B cell (primary cell): ENCODE results near the gene ADD3. TPM values are rescaled to one million over a fixed set of nuclear protein-coding genes. Genes with fewer than 3 reads are reported as not detected.

Source experiments
- ATAC-seq: fragments of 200-7000 bp; cut with Tn5 transposase; one replicate; pipeline ENCODE4 v1.10.0; 2021; ENCODE audit warnings: low read depth, mild to moderate bottlenecking, moderate number of reproducible peaks, moderate library complexity
- CTCF ChIA-PET: fragments of 350-600 bp; sonication (Branson Sonifier 250); formaldehyde crosslinking; loops from one replicate; lab custom pipeline; 2021; ENCODE audit warnings: antibody characterized with exemption, inconsistent platforms; lab: Charles Lee
- POLR2A ChIA-PET: fragments of 350-600 bp; sonication (Branson Sonifier 250); formaldehyde crosslinking; loops from one replicate; lab custom pipeline; 2021; ENCODE audit warnings: antibody characterized with exemption; lab: Charles Lee
- DNase-seq: peaks from one replicate; pipeline ENCODE4 v3.0.0; 2013
- H2AFZ ChIP-seq: 2 replicates; pipeline ENCODE4 v1.6.1; 2012; ENCODE audit warnings: mild to moderate bottlenecking, low read depth, low read length; ENCODE audit not compliant: insufficient read depth, poor library complexity, severe bottlenecking
- H3K27ac ChIP-seq, 2 donors: 1 replicate in 1 of 2; 2 replicates in 1 of 2; pipeline ENCODE4 v1.5.1; 2012 to 2013; ENCODE audit warnings: low read length in 2 of 2, mild to moderate bottlenecking in 2 of 2, moderate library complexity in 1 of 2
- H3K27me3 ChIP-seq, 4 experiments: fragments of 200-600 bp in 1 of 4; sonication (generic) in 1 of 4; replicated peaks in 1 of 4; 1 replicate in 2 of 4; 2 replicates in 2 of 4; pipeline versions ENCODE4 v1.6.1 to v1.7.0; 2013 to 2016; ENCODE audit warnings: low read length in 3 of 4, mild to moderate bottlenecking in 2 of 4, mixed read lengths in 1 of 4, moderate library complexity in 1 of 4; ENCODE audit not compliant: insufficient read depth in 4 of 4, control insufficient read depth in 3 of 4; ENCODE audit errors: control extremely low read depth in 1 of 4
- H3K36me3 ChIP-seq, 2 experiments: replicated peaks in 1 of 2; 1 replicate in 1 of 2; 2 replicates in 1 of 2; pipeline versions ENCODE4 v1.6.1 to v1.7.1; 2013; ENCODE audit warnings: low read length in 1 of 2; ENCODE audit not compliant: insufficient read depth in 2 of 2, control insufficient read depth in 1 of 2; ENCODE audit errors: control extremely low read depth in 1 of 2, extremely low read depth in 1 of 2
- H3K4me1 ChIP-seq, 2 donors: fragments of 200-600 bp in 1 of 2; sonication (generic) in 1 of 2; 1 replicate in 1 of 2; 2 replicates in 1 of 2; pipeline versions ENCODE4 v1.5.1 to v1.6.1; 2013 to 2017; ENCODE audit warnings: low read length in 2 of 2; ENCODE audit not compliant: control insufficient read depth in 2 of 2, insufficient read depth in 2 of 2
- H3K4me2 ChIP-seq: replicated peaks from 2 replicates; pipeline ENCODE3; 2012; ENCODE audit warnings: mild to moderate bottlenecking, low read depth, low read length; ENCODE audit not compliant: poor library complexity, severe bottlenecking
- H3K4me3 ChIP-seq, 5 experiments: fragments of 200-600 bp in 1 of 5; sonication (generic) in 1 of 5; 1 replicate in 3 of 5; 2 replicates in 2 of 5; pipeline versions ENCODE4 v1.5.1 to v1.7.0; 2011 to 2016; ENCODE audit warnings: low read length in 4 of 5, mild to moderate bottlenecking in 4 of 5, low read depth in 2 of 5, control low read depth in 1 of 5, moderate library complexity in 1 of 5; ENCODE audit not compliant: insufficient read depth in 1 of 5; ENCODE audit errors: control extremely low read depth in 1 of 5, extremely low read depth in 1 of 5
- H3K79me2 ChIP-seq: fragments of 200-600 bp; sonication (generic); one replicate; pipeline ENCODE4 v1.6.0; 2016; ENCODE audit warnings: low read length; ENCODE audit not compliant: control insufficient read depth, insufficient read depth
- H3K9ac ChIP-seq: fragments of 200-600 bp; sonication (generic); 2 replicates; pipeline ENCODE4 v1.6.1; 2017; ENCODE audit warnings: mild to moderate bottlenecking, low read length, moderate library complexity
- H3K9me3 ChIP-seq, 3 donors: one replicate each; pipeline versions ENCODE4 v1.6.1 to v1.7.1; 2013; ENCODE audit warnings: low read length in 2 of 3; ENCODE audit not compliant: control insufficient read depth in 2 of 3, insufficient read depth in 1 of 3; ENCODE audit errors: control extremely low read depth in 1 of 3
- H4K20me1 ChIP-seq: 2 replicates; pipeline ENCODE4 v1.6.0; 2012; ENCODE audit warnings: mild to moderate bottlenecking, low read length; ENCODE audit not compliant: insufficient read depth, control insufficient read depth, poor library complexity, severe bottlenecking
- H3K27ac Mint-ChIP-seq: one replicate; pipeline ENCODE4 v1.8.0; 2021; ENCODE audit warnings: mixed read lengths
- H3K27me3 Mint-ChIP-seq: one replicate; pipeline ENCODE4 v1.8.0; 2021; ENCODE audit warnings: mixed read lengths
- H3K4me1 Mint-ChIP-seq: one replicate; pipeline ENCODE4 v1.8.0; 2021; ENCODE audit warnings: mixed read lengths
- H3K4me3 Mint-ChIP-seq: one replicate; pipeline ENCODE4 v1.8.0; 2021; ENCODE audit warnings: mixed read lengths
- H3K9me3 Mint-ChIP-seq: one replicate; pipeline ENCODE4 v1.8.0; 2022; ENCODE audit warnings: mixed read lengths; ENCODE audit not compliant: insufficient read depth
- EZH2 ChIP-seq: IDR thresholded peaks from 2 replicates; pipeline ENCODE4 v1.6.1; 2012; ENCODE audit warnings: borderline replicate concordance, low read depth, mild to moderate bottlenecking, moderate library complexity, low read length; ENCODE audit not compliant: insufficient read depth, poor library complexity, severe bottlenecking
- WGBS: methylation state at CpG from one replicate; pipeline ENCODE4 v1.1.5; 2013; ENCODE audit warnings: missing lambda C conversion rate; ENCODE audit not compliant: insufficient coverage; 5-methylcytosine and 5-hydroxymethylcytosine counted together
- intact Hi-C: fragments of 100-400 bp; cut with micrococcal nuclease; formaldehyde crosslinking; loops from one replicate; pipeline ENCODE4 v1.10.0; 2022
- polyA plus RNA-seq: library from polyadenylated mRNA; depleted of rRNA; stranded (reverse); fragments of >200 nt; gene quantifications from 2 replicates; pipeline ENCODE4 v1.2.3, GENCODE V29; 2012
- total RNA-seq, 2 donors: library from RNA; stranded (reverse); fragments of 120-200 nt in 1 of 2; gene quantifications; 1 replicate in 1 of 2; 2 replicates in 1 of 2; pipeline versions ENCODE4 v1.2.3 to v1.2.4, GENCODE V29; 2013 to 2022
- TF ChIP-seq, protein P1 (sequence below): fragments of 200-600 bp; IDR thresholded peaks from one replicate; pipeline ENCODE4 v1.8.0; 2022; ENCODE audit warnings: antibody characterized with exemption, mild to moderate bottlenecking

Gene ADD3
- total and polyA plus RNA-seq, 2 donors (not counting 1 experiment from before 2014, with no cell fraction given) = 156 to 185 TPM

DNA sequence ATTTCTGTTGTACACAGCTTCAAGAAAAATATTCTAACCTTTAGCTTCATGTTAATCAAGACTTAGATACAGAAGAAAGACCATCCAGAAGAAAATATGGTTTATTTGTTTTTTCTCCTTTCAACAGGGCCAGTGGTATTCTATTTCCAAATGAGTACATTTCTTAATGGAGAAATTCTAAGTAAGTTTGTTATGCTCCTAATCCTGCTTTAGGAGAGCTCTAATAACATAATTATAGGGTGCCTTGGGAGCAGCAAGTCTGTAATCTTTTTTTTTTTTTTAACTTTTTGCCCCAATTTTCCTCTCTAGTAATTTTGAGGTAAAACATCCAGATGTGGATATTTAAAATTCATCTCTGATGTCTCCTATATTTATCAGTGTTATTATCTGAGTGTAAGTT, 98.1 kb downstream of the ADD3 start:
- Mint-ChIP-seq H3K4me1 (peaks cover 35% of the 10 kb centered on the region), H3K4me3 (no peak overlapping the region), H3K27ac (no peak overlapping the region), H3K27me3 (no peaks in the 10 kb centered on the region), H3K9me3 (no peaks in the 10 kb centered on the region)
- intact Hi-C loops = loop anchor here (5.0 to 10.0 kb wide), 2 partner anchors 39 to 221 kb away; no protein-coding TSS in a partner anchor
- Histone ChIP-seq H3K79me2 (peaks cover 43% of the 10 kb centered on the region), H3K9ac (no peak overlapping the region), H3K27me3 (no peaks in the 10 kb centered on the region), H3K36me3 (peaks cover 21 to 59% of the 10 kb centered on the region in 2 experiments), H3K4me2 (no peak overlapping the region), H3K4me1 (peaks cover 3 to 4% of the 10 kb centered on the region in 2 donors), H3K27ac (no peak overlapping the region), H2AFZ (no peak overlapping the region), H4K20me1 (peaks cover 19% of the 10 kb centered on the region), H3K9me3 (no peaks in the 10 kb centered on the region), H3K4me3 (no peak overlapping the region)
- no peak for ATAC-seq
- no peak for TF ChIP-seq EZH2
- TF ChIP-seq, protein P1, sequence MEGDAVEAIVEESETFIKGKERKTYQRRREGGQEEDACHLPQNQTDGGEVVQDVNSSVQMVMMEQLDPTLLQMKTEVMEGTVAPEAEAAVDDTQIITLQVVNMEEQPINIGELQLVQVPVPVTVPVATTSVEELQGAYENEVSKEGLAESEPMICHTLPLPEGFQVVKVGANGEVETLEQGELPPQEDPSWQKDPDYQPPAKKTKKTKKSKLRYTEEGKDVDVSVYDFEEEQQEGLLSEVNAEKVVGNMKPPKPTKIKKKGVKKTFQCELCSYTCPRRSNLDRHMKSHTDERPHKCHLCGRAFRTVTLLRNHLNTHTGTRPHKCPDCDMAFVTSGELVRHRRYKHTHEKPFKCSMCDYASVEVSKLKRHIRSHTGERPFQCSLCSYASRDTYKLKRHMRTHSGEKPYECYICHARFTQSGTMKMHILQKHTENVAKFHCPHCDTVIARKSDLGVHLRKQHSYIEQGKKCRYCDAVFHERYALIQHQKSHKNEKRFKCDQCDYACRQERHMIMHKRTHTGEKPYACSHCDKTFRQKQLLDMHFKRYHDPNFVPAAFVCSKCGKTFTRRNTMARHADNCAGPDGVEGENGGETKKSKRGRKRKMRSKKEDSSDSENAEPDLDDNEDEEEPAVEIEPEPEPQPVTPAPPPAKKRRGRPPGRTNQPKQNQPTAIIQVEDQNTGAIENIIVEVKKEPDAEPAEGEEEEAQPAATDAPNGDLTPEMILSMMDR = no peak
- POLR2A ChIA-PET = no interaction called here
- CTCF ChIA-PET = interaction anchor here (0.5 to 2.9 kb wide), 6 partner anchors 32 to 222 kb away, joined by 4 to 16 read pairs (median 4); no protein-coding TSS in a partner anchor
- no peak for DNase-seq

DNA sequence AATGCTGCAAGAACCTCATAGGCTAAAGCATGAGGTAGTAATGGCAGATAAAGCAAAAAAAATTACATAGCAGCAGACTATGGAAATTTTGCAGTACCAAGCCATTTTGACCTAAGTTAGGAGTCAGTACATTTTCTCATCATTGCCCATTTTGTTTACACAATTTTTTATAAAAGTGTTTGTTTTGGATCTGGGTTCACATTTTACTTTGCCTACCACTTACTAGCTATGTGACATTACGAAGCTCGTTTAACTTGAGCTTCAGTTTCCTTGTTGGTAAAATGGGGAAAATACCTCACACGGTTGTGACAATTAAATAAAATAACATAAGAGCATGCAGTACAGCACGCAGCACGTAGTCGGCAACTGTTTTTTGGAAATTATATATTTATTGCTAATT, 99.6 kb downstream of the ADD3 start:
- peaks cover 25% of the 10 kb centered on the region for H3K4me1 Mint-ChIP-seq
- no peak overlapping the region for H3K4me3 Mint-ChIP-seq
- peaks cover 3 to 4% of the 10 kb centered on the region in 2 donors for H3K4me1 ChIP-seq
- no peak overlapping the region for H3K9ac ChIP-seq
- TF ChIP-seq EZH2 = no peak
- TF ChIP-seq, protein P1 = no peak
- no CpG with 5 or more reads among the region's 6 CpGs for WGBS
- no peaks in the 10 kb centered on the region for H3K27me3 ChIP-seq
- H3K9me3 ChIP-seq = no peaks in the 10 kb centered on the region
- intact Hi-C loops = loop anchor here (5.0 to 10.0 kb wide), 2 partner anchors 40 to 223 kb away; no protein-coding TSS in a partner anchor
- H2AFZ ChIP-seq = no peak overlapping the region
- H3K36me3 ChIP-seq = peaks cover 11 to 50% of the 10 kb centered on the region in 2 experiments
- no peak overlapping the region for H3K4me3 ChIP-seq
- POLR2A ChIA-PET = no interaction called here
- H3K27ac Mint-ChIP-seq = no peak overlapping the region
- DNase-seq (no peak), ATAC-seq (no peak)
- H3K27me3 Mint-ChIP-seq = no peaks in the 10 kb centered on the region
- CTCF ChIA-PET = interaction anchor here (0.7 kb wide), 1 partner anchor 223 kb away, joined by 3 read pairs; no protein-coding TSS in a partner anchor
- H3K79me2 ChIP-seq = peaks cover 29% of the 10 kb centered on the region
- H4K20me1 ChIP-seq = peaks cover 19% of the 10 kb centered on the region
- H3K27ac ChIP-seq = no peak overlapping the region
- H3K4me2 ChIP-seq = no peak overlapping the region
- no peaks in the 10 kb centered on the region for H3K9me3 Mint-ChIP-seq
